Natural killer cell (primary cell): ENCODE results near the gene SCN3B. TPM values are rescaled to one million over a fixed set of nuclear protein-coding genes. Genes with fewer than 3 reads are reported as not detected.

Experiments used
- ATAC-seq, 3 donors: fragments of 150-1000 bp in 2 of 3; fragments of 200-7000 bp in 1 of 3; cut with Tn5 transposase; 1 replicate in 1 of 3; 2 replicates in 2 of 3; pipeline ENCODE4 v1.10.0; 2021; ENCODE audit warnings: mild to moderate bottlenecking in 2 of 3, moderate library complexity in 2 of 3
- DNase-seq, 2 donors: peaks; one replicate each; pipeline versions ENCODE4 v3.0.0 to v3.0.0-alpha.2; 2013 to 2021; ENCODE audit warnings: mixed read lengths in 1 of 2
- H3K27ac ChIP-seq: one replicate; pipeline ENCODE4 v1.5.1; 2013; ENCODE audit warnings: mild to moderate bottlenecking, low read length
- H3K27me3 ChIP-seq: one replicate; pipeline ENCODE4 v1.6.1; 2013; ENCODE audit warnings: low read length; ENCODE audit not compliant: control insufficient read depth, insufficient read depth
- H3K36me3 ChIP-seq: one replicate; pipeline ENCODE4 v1.6.1; 2013; ENCODE audit warnings: low read length; ENCODE audit not compliant: control insufficient read depth, insufficient read depth
- H3K4me1 ChIP-seq: one replicate; pipeline ENCODE4 v1.6.1; 2013; ENCODE audit warnings: low read length; ENCODE audit not compliant: control insufficient read depth, insufficient read depth
- H3K4me3 ChIP-seq: one replicate; pipeline ENCODE4 v1.5.1; 2013; ENCODE audit warnings: low read length
- H3K9me3 ChIP-seq: one replicate; pipeline ENCODE4 v1.6.1; 2013; ENCODE audit warnings: low read length; ENCODE audit not compliant: control insufficient read depth, insufficient read depth
- H3K27ac Mint-ChIP-seq, 2 donors: one replicate each; pipeline ENCODE4 v1.8.0; 2022; ENCODE audit warnings: mild to moderate bottlenecking in 2 of 2, mixed read lengths in 2 of 2, moderate library complexity in 1 of 2
- H3K27me3 Mint-ChIP-seq, 2 donors: one replicate each; pipeline ENCODE4 v1.8.0; 2022; ENCODE audit warnings: low read depth in 2 of 2, mixed read lengths in 2 of 2
- H3K36me3 Mint-ChIP-seq: one replicate; pipeline ENCODE4 v1.8.0; 2022; ENCODE audit warnings: mixed read lengths
- H3K4me1 Mint-ChIP-seq, 2 donors: one replicate each; pipeline ENCODE4 v1.8.0; 2022; ENCODE audit warnings: mixed read lengths in 2 of 2
- H3K4me3 Mint-ChIP-seq: one replicate; pipeline ENCODE4 v1.8.0; 2022; ENCODE audit warnings: mild to moderate bottlenecking, moderate library complexity, mixed read lengths
- H3K9me3 Mint-ChIP-seq, 2 donors: one replicate each; pipeline ENCODE4 v1.8.0; 2022; ENCODE audit warnings: mixed read lengths in 2 of 2
- CTCF ChIP-seq: fragments of 200-600 bp; IDR thresholded peaks from one replicate; pipeline ENCODE4 v1.8.0; 2022; ENCODE audit warnings: antibody characterized with exemption
- WGBS: methylation state at CpG from one replicate; pipeline ENCODE4 v1.1.7; 2013; ENCODE audit warnings: missing lambda C conversion rate; ENCODE audit not compliant: insufficient coverage; 5-methylcytosine and 5-hydroxymethylcytosine counted together
- intact Hi-C: fragments of 100-400 bp; cut with micrococcal nuclease; formaldehyde crosslinking; loops from one replicate; pipeline ENCODE4 v1.14.2; 2022
- total RNA-seq, 4 donors: library from RNA; stranded (reverse); fragments of 120-200 nt in 1 of 4; gene quantifications; one replicate each; pipeline versions ENCODE4 v1.2.3 to v1.2.4, GENCODE V29; 2013 to 2022

SCN3B gene
- total RNA-seq, 3 donors from 2014 or later (not counting 1 experiment from before 2014, with no cell fraction given) = not detected

- H3K27me3 Mint-ChIP-seq = peaks cover 18 to 21% of the 10 kb centered on the region in 2 donors
- Histone ChIP-seq H3K4me1 (no peaks in the 10 kb centered on the region), H3K27ac (no peak overlapping the region), H3K9me3 (no peaks in the 10 kb centered on the region), H3K4me3 (no peak overlapping the region), H3K36me3 (no peaks in the 10 kb centered on the region), H3K27me3 (no peaks in the 10 kb centered on the region)
- no peak overlapping the region for H3K27ac Mint-ChIP-seq
- no peaks in the 10 kb centered on the region for H3K36me3 Mint-ChIP-seq
- no peaks in the 10 kb centered on the region for H3K9me3 Mint-ChIP-seq
- ATAC-seq (no peak), DNase-seq (no peak)
- no peaks in the 10 kb centered on the region for H3K4me1 Mint-ChIP-seq
- TF ChIP-seq CTCF = no peak
- H3K4me3 Mint-ChIP-seq = no peak overlapping the region
- intact Hi-C loops = no loop called here
- WGBS = 69% methylated on average over 2 of the region's 3 CpGs
Observed at GRCh38 chr11:123630126-123630608, 24.3 kb downstream of the SCN3B start.

- WGBS = 34% methylated on average over 10 of the region's 10 CpGs
- H3K27ac Mint-ChIP-seq = no peak overlapping the region
- H3K9me3 ChIP-seq = no peaks in the 10 kb centered on the region
- TF ChIP-seq CTCF = no peak
- H3K4me3 ChIP-seq = no peak overlapping the region
- ATAC-seq = no peak
- H3K27ac ChIP-seq = no peak overlapping the region
- no peaks in the 10 kb centered on the region for H3K4me1 Mint-ChIP-seq
- no peaks in the 10 kb centered on the region for H3K9me3 Mint-ChIP-seq
- H3K36me3 ChIP-seq = no peaks in the 10 kb centered on the region
- H3K4me1 ChIP-seq = no peaks in the 10 kb centered on the region
- no peak overlapping the region for H3K4me3 Mint-ChIP-seq
- intact Hi-C loops = no loop called here
- H3K36me3 Mint-ChIP-seq = no peaks in the 10 kb centered on the region
- DNase-seq = no peak
- H3K27me3 Mint-ChIP-seq = peaks cover 11 to 19% of the 10 kb centered on the region in 2 donors
- no peaks in the 10 kb centered on the region for H3K27me3 ChIP-seq
Observed at GRCh38 chr11:123628936-123629683, 25.3 kb downstream of the SCN3B start.

DNA sequence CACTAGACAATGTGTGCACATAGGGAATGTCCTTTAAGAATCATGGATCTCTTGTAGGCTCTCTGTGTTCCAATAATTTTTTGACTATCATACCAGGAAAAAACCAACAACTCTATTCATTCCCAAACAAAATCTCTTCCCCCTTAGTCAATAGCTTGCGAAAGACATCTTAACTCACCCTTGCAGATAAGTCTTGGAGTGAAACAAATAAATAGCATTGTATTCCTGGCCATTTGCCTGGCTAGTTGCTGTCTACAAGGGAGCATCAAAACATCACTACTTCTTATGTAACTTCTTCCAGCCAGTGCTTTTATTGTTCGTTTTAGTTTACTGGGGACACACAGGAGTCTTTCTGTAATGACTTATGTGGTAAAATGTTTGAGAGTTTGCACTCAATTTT, 29.4 kb downstream of the SCN3B start:
- no peak for ATAC-seq
- no peaks in the 10 kb centered on the region for H3K9me3 Mint-ChIP-seq
- no peaks in the 10 kb centered on the region for H3K36me3 Mint-ChIP-seq
- Histone ChIP-seq H3K4me3 (no peak overlapping the region), H3K9me3 (no peaks in the 10 kb centered on the region), H3K27ac (no peak overlapping the region), H3K4me1 (no peaks in the 10 kb centered on the region), H3K36me3 (peaks cover 5% of the 10 kb centered on the region), H3K27me3 (no peaks in the 10 kb centered on the region)
- H3K27me3 Mint-ChIP-seq = peaks cover 4 to 11% of the 10 kb centered on the region in 2 donors
- TF ChIP-seq CTCF = no peak
- WGBS = 100% methylated on average over 2 of the region's 2 CpGs
- intact Hi-C loops = no loop called here
- H3K4me3 Mint-ChIP-seq = no peak overlapping the region
- H3K27ac Mint-ChIP-seq = no peak overlapping the region
- DNase-seq = no peak
- H3K4me1 Mint-ChIP-seq = no peaks in the 10 kb centered on the region

- H3K4me1 ChIP-seq = no peaks in the 10 kb centered on the region
- DNase-seq (no peak), ATAC-seq (no peak)
- H3K4me1 Mint-ChIP-seq = no peaks in the 10 kb centered on the region
- TF ChIP-seq CTCF = no peak
- no peak overlapping the region for H3K27ac ChIP-seq
- no peaks in the 10 kb centered on the region for H3K27me3 Mint-ChIP-seq
- H3K36me3 ChIP-seq = peaks cover 8% of the 10 kb centered on the region
- 100% methylated on average over 5 of the region's 9 CpGs for WGBS
- H3K36me3 Mint-ChIP-seq = no peaks in the 10 kb centered on the region
- H3K27me3 ChIP-seq = no peaks in the 10 kb centered on the region
- H3K9me3 ChIP-seq = no peaks in the 10 kb centered on the region
- no peak overlapping the region for H3K4me3 ChIP-seq
- H3K4me3 Mint-ChIP-seq = no peak overlapping the region
- H3K27ac Mint-ChIP-seq = no peak overlapping the region
- intact Hi-C loops = no loop called here
- no peaks in the 10 kb centered on the region for H3K9me3 Mint-ChIP-seq
Observed at GRCh38 chr11:123622576-123622975, 31.8 kb downstream of the SCN3B start.
